Lung microvascular endothelial cell (primary cell): ENCODE measurements around the gene PPP2R3B. TPM values are rescaled to one million over a fixed set of nuclear protein-coding genes. Genes with fewer than 3 reads are reported as not detected.
"Not testable (repeated sequence)": the region's sequence is repeated elsewhere in the genome, so short reads cannot be mapped to it uniquely, and the experiment has no call there.

Source experiments
- DNase-seq, 2 donors: peaks; one replicate each; pipeline versions ENCODE4 v3.0.0 to v3.0.0-alpha.2; 2010; ENCODE audit warnings: low read depth in 2 of 2
- total RNA-seq: library from RNA; depleted of rRNA; stranded (reverse); fragments of >200 nt; gene quantifications from 2 replicates; pipeline ENCODE4 v1.2.1, GENCODE V29; 2014

The PPP2R3B gene
- total RNA-seq, 1 donor from 2014 or later, result 12.5 TPM

- no peak for DNase-seq
Observed at GRCh38 chrX:353566-354535, 32.9 kb downstream of the PPP2R3B start.

- DNase-seq, result no peak
Observed at GRCh38 chrX:352582-353314, 34.0 kb downstream of the PPP2R3B start.

- no peak for DNase-seq
Observed at GRCh38 chrX:352181-352580, 34.5 kb downstream of the PPP2R3B start.

GRCh38 chrX:351736-352135, 35.0 kb downstream of the PPP2R3B start:
- no peak for DNase-seq

- not testable (repeated sequence) for DNase-seq
Observed at GRCh38 chrX:351324-351641, 35.4 kb downstream of the PPP2R3B start.

- no peak for DNase-seq
Observed at GRCh38 chrX:350534-351323, 36.0 kb downstream of the PPP2R3B start.

GRCh38 chrX:350148-350533, 36.6 kb downstream of the PPP2R3B start:
- DNase-seq, result peak in 1 of 2 donors; percentile 8

- no peak for DNase-seq
Observed at GRCh38 chrX:349702-350101, 37.0 kb downstream of the PPP2R3B start.

GRCh38 chrX:349196-349595, 37.5 kb downstream of the PPP2R3B start:
- peak; percentile 33 to 66 for DNase-seq

- peak; percentile 12 to 43 for DNase-seq
Observed at GRCh38 chrX:348461-349117, 38.1 kb downstream of the PPP2R3B start.

- no peak for DNase-seq
Observed at GRCh38 chrX:347351-348117, 39.2 kb downstream of the PPP2R3B start.

- no peak for DNase-seq
Observed at GRCh38 chrX:346034-346813, 40.5 kb downstream of the PPP2R3B start.

GRCh38 chrX:345020-345925, 41.4 kb downstream of the PPP2R3B start:
- no peak for DNase-seq

- no peak for DNase-seq
Observed at GRCh38 chrX:344371-344901, 42.3 kb downstream of the PPP2R3B start.

- DNase-seq, result no peak
Observed at GRCh38 chrX:341541-342101, 45.1 kb downstream of the PPP2R3B start.

- DNase-seq, result no peak
Observed at GRCh38 chrX:340641-341423, 45.9 kb downstream of the PPP2R3B start.

- DNase-seq, result no peak
Observed at GRCh38 chrX:340121-340520, 46.6 kb downstream of the PPP2R3B start.
